H9 (cell line): ENCODE data around the gene AKR1C2. TPM values are rescaled to one million over a fixed set of nuclear protein-coding genes. Genes with fewer than 3 reads are reported as not detected.

Experiments
- DNase-seq: peaks from one replicate; pipeline ENCODE4 v3.0.0-alpha.2; 2017
- H2AFZ ChIP-seq: one replicate; pipeline ENCODE4 v1.6.1; 2013; ENCODE audit warnings: mild to moderate bottlenecking, low read length, control low read depth, moderate library complexity
- H2AK5ac ChIP-seq: 2 replicates; pipeline ENCODE4 v1.6.1; 2013; ENCODE audit warnings: low read length, control low read depth, mixed read lengths; ENCODE audit not compliant: insufficient read length
- H2BK120ac ChIP-seq: one replicate; pipeline ENCODE4 v1.6.1; 2013; ENCODE audit warnings: low read depth, mild to moderate bottlenecking, low read length, control low read depth, inconsistent platforms; ENCODE audit not compliant: poor library complexity, severe bottlenecking
- H2BK12ac ChIP-seq: 2 replicates; pipeline ENCODE4 v1.6.1; 2013; ENCODE audit warnings: low read length, control low read depth, mixed read lengths, low read depth; ENCODE audit not compliant: insufficient read length
- H2BK15ac ChIP-seq: 2 replicates; pipeline ENCODE4 v1.6.1; 2013; ENCODE audit warnings: low read depth, low read length, control low read depth
- H2BK20ac ChIP-seq: one replicate; pipeline ENCODE4 v1.6.1; 2013; ENCODE audit warnings: low read depth, mild to moderate bottlenecking, low read length, control low read depth, inconsistent platforms; ENCODE audit not compliant: poor library complexity, severe bottlenecking
- H2BK5ac ChIP-seq: 2 replicates; pipeline ENCODE4 v1.6.1; 2013; ENCODE audit warnings: low read length, control low read depth, mixed read lengths; ENCODE audit not compliant: insufficient read length
- H3K14ac ChIP-seq: 2 replicates; pipeline ENCODE4 v1.6.1; 2013; ENCODE audit warnings: low read length, control low read depth; ENCODE audit not compliant: insufficient read depth
- H3K18ac ChIP-seq: 2 replicates; pipeline ENCODE4 v1.6.1; 2013; ENCODE audit warnings: low read depth, mild to moderate bottlenecking, mixed read lengths, low read length, control low read depth; ENCODE audit not compliant: insufficient read length
- H3K23ac ChIP-seq: 2 replicates; pipeline ENCODE4 v1.6.1; 2013; ENCODE audit warnings: low read length, control low read depth, mixed read lengths, low read depth; ENCODE audit not compliant: insufficient read length
- H3K23me2 ChIP-seq: 2 replicates; pipeline ENCODE4 v1.6.1; 2013; ENCODE audit warnings: low read depth, mild to moderate bottlenecking, mixed read lengths, low read length, control low read depth; ENCODE audit not compliant: insufficient read length, poor library complexity, severe bottlenecking
- H3K27ac ChIP-seq: 2 replicates; pipeline ENCODE4 v1.5.1; 2013; ENCODE audit warnings: low read length, control low read depth, mixed read lengths, low read depth; ENCODE audit not compliant: insufficient read length
- H3K27me3 ChIP-seq: 2 replicates; pipeline ENCODE4 v1.6.1; 2013; ENCODE audit warnings: low read length, control low read depth, inconsistent platforms; ENCODE audit not compliant: insufficient read depth
- H3K4ac ChIP-seq: 2 replicates; pipeline ENCODE4 v1.6.1; 2013; ENCODE audit warnings: low read depth, mild to moderate bottlenecking, control low read depth, inconsistent platforms, low read length, moderate library complexity
- H3K4me1 ChIP-seq: 2 replicates; pipeline ENCODE4 v1.6.1; 2013; ENCODE audit warnings: low read length, control low read depth, inconsistent platforms; ENCODE audit not compliant: insufficient read depth
- H3K4me2 ChIP-seq: 2 replicates; pipeline ENCODE4 v1.6.1; 2013; ENCODE audit warnings: low read length, control low read depth, mixed read lengths; ENCODE audit not compliant: insufficient read length, insufficient read depth
- H3K56ac ChIP-seq: 2 replicates; pipeline ENCODE4 v1.6.1; 2013; ENCODE audit warnings: low read depth, mild to moderate bottlenecking, mixed read lengths, low read length, control low read depth; ENCODE audit not compliant: insufficient read length
- H3K79me1 ChIP-seq: 2 replicates; pipeline ENCODE4 v1.6.1; 2013; ENCODE audit warnings: low read depth, mild to moderate bottlenecking, moderate library complexity, low read length, control low read depth, inconsistent platforms; ENCODE audit not compliant: insufficient read depth, poor library complexity, severe bottlenecking
- H3K79me2 ChIP-seq: 2 replicates; pipeline ENCODE4 v1.6.1; 2013; ENCODE audit warnings: low read length, control low read depth, inconsistent platforms; ENCODE audit not compliant: insufficient read depth
- H3K9ac ChIP-seq: 2 replicates; pipeline ENCODE4 v1.6.1; 2013; ENCODE audit warnings: low read length, control low read depth, mixed read lengths; ENCODE audit not compliant: insufficient read length; ENCODE audit errors: extremely low read depth
- H3K9me3 ChIP-seq: one replicate; pipeline ENCODE4 v1.6.1; 2013; ENCODE audit warnings: low read depth, low read length, inconsistent platforms; ENCODE audit not compliant: control insufficient read depth
- H3T11ph ChIP-seq: one replicate; pipeline ENCODE4 v1.6.1; 2013; ENCODE audit warnings: mild to moderate bottlenecking, low read length, control low read depth, inconsistent platforms
- H4K20me1 ChIP-seq: one replicate; pipeline ENCODE4 v1.6.1; 2013; ENCODE audit not compliant: control insufficient read depth, insufficient read length, insufficient read depth
- H4K5ac ChIP-seq: 2 replicates; pipeline ENCODE4 v1.6.1; 2013; ENCODE audit warnings: low read depth, mild to moderate bottlenecking, mixed read lengths, low read length, control low read depth; ENCODE audit not compliant: insufficient read length
- H4K8ac ChIP-seq: replicated peaks from 2 replicates; pipeline ENCODE4 v1.6.1; 2013; ENCODE audit warnings: low read length, control low read depth, mixed read lengths, low read depth; ENCODE audit not compliant: insufficient read length
- H4K91ac ChIP-seq: 2 replicates; pipeline ENCODE4 v1.6.1; 2013; ENCODE audit warnings: low read depth, mild to moderate bottlenecking, moderate library complexity, mixed read lengths, low read length, control low read depth; ENCODE audit not compliant: insufficient read length
- H3K27ac Mint-ChIP-seq, 3 experiments: 2 replicates in 2 of 3; 3 replicates in 1 of 3; pipeline ENCODE4 v1.8.0; 2020 to 2021; ENCODE audit warnings: mixed read lengths in 3 of 3, mild to moderate bottlenecking in 1 of 3, moderate library complexity in 1 of 3
- H3K27me3 Mint-ChIP-seq: 2 replicates; pipeline ENCODE4 v1.8.0; 2021; ENCODE audit warnings: low read depth, mild to moderate bottlenecking, moderate library complexity, mixed read lengths
- H3K36me3 Mint-ChIP-seq, 3 experiments: 2 replicates in 2 of 3; 3 replicates in 1 of 3; pipeline ENCODE4 v1.8.0; 2020 to 2021; ENCODE audit warnings: low read depth in 3 of 3, mixed read lengths in 3 of 3; ENCODE audit not compliant: insufficient read depth in 1 of 3
- H3K4me1 Mint-ChIP-seq, 2 experiments: 2 replicates each; pipeline ENCODE4 v1.8.0; 2020; ENCODE audit warnings: mixed read lengths in 2 of 2
- H3K4me3 Mint-ChIP-seq, 2 experiments: 2 replicates in 1 of 2; 3 replicates in 1 of 2; pipeline ENCODE4 v1.8.0; 2020 to 2021; ENCODE audit warnings: mild to moderate bottlenecking in 2 of 2, mixed read lengths in 2 of 2, moderate library complexity in 1 of 2
- H3K9me3 Mint-ChIP-seq, 2 experiments: 2 replicates in 1 of 2; 3 replicates in 1 of 2; pipeline ENCODE4 v1.8.0; 2020; ENCODE audit warnings: mild to moderate bottlenecking in 2 of 2, mixed read lengths in 2 of 2, moderate library complexity in 1 of 2
- CTCF ChIP-seq: fragments of 200-600 bp; sonication (generic); conservative IDR thresholded peaks from 3 replicates; pipeline ENCODE4 v1.8.0; 2021; ENCODE audit warnings: antibody characterized with exemption, mild to moderate bottlenecking
- WGBS: extraction: QIAGEN DNeasy Blood & Tissue Kit; methylation state at CpG from one replicate; pipeline ENCODE4 v1.1.7; 2013; ENCODE audit warnings: missing lambda C conversion rate, low lambda C conversion rate, mixed read lengths; ENCODE audit not compliant: insufficient read length; ENCODE audit errors: extremely low coverage; 5-methylcytosine and 5-hydroxymethylcytosine counted together
- total RNA-seq: library from RNA; stranded (reverse); gene quantifications from 2 replicates; pipeline ENCODE4 v1.2.1, GENCODE V29; 2021

The AKR1C2 gene
- total RNA-seq, 1 experiment from 2014 or later: 0.74 TPM

- Mint-ChIP-seq H3K4me3 (no peak overlapping the region), H3K27ac (no peak overlapping the region), H3K9me3 (peaks cover 10 to 47% of the 10 kb centered on the region in 2 experiments), H3K36me3 (no peaks in the 10 kb centered on the region), H3K27me3 (no peaks in the 10 kb centered on the region; the same call in 1 of the 2 replicates), H3K4me1 (peaks cover 10% of the 10 kb centered on the region in 2 experiments)
- Histone ChIP-seq H3K23me2 (no peaks in the 10 kb centered on the region), H3T11ph (no peak overlapping the region), H3K79me2 (no peaks in the 10 kb centered on the region), H2AK5ac (no peak overlapping the region), H3K18ac (no peak overlapping the region), H3K4me2 (no peak overlapping the region), H3K4ac (no peak overlapping the region), H3K14ac (no peak overlapping the region), H4K5ac (no peak overlapping the region), H4K8ac (no peak overlapping the region), H2BK12ac (no peak overlapping the region), H2BK15ac (no peak overlapping the region), H3K4me1 (no peaks in the 10 kb centered on the region; the same call in 1 of the 2 replicates), H2AFZ (no peak overlapping the region), H4K20me1 (no peaks in the 10 kb centered on the region), H3K9me3 (no peaks in the 10 kb centered on the region), H2BK5ac (no peak overlapping the region), H3K9ac (no peak overlapping the region), H3K27ac (no peak overlapping the region), H3K79me1 (no peaks in the 10 kb centered on the region), H3K27me3 (no peaks in the 10 kb centered on the region), H3K23ac (no peak overlapping the region), H2BK20ac (no peak overlapping the region), H4K91ac (no peak overlapping the region), H2BK120ac (no peak overlapping the region), H3K56ac (no peak overlapping the region)
- no peak for DNase-seq
- TF ChIP-seq CTCF: no peak
- no CpG with 5 or more reads among the region's 9 CpGs for WGBS
Observed at GRCh38 chr10:4982764-4983226, 20.9 kb downstream of the AKR1C2 start.
